ENCODE results near the gene SYNE1. TPM values are rescaled to one million over a fixed set of nuclear protein-coding genes. Genes with fewer than 3 reads are reported as not detected.

Gene SYNE1
- total RNA-seq, 1 donor from 2014 or later: 12.7 TPM

DNA sequence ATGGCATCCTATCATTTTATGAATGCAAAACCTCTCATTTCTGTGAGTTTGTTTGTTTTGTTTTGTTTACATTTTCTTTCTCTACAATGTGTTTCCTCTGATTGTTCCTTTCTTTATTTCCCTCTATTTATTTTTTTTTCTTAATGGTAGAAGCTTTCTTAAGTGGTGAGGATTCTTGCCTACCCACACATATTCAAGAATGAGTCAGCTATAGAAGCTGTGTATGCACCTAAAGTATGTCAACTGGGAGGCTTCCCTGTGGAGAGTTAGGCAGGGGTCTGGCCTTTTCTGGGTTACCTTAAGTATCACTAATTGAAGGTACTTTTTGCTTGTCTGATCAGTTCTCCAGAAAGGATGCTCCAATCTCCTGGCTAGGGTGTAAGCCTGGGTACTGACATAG, 475.7 kb downstream of the SYNE1 start:
- H3K27ac Mint-ChIP-seq (ENCODE audit: unreplicated experiment): peak overlapping the region; percentile 88
- H3K27me3 Mint-ChIP-seq (ENCODE audit: unreplicated experiment): peaks cover 6% of the 10 kb centered on the region
- TF ChIP-seq, protein P1, sequence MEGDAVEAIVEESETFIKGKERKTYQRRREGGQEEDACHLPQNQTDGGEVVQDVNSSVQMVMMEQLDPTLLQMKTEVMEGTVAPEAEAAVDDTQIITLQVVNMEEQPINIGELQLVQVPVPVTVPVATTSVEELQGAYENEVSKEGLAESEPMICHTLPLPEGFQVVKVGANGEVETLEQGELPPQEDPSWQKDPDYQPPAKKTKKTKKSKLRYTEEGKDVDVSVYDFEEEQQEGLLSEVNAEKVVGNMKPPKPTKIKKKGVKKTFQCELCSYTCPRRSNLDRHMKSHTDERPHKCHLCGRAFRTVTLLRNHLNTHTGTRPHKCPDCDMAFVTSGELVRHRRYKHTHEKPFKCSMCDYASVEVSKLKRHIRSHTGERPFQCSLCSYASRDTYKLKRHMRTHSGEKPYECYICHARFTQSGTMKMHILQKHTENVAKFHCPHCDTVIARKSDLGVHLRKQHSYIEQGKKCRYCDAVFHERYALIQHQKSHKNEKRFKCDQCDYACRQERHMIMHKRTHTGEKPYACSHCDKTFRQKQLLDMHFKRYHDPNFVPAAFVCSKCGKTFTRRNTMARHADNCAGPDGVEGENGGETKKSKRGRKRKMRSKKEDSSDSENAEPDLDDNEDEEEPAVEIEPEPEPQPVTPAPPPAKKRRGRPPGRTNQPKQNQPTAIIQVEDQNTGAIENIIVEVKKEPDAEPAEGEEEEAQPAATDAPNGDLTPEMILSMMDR (IDR thresholded peaks at IDR 0.05; ENCODE audit: unreplicated experiment): no peak
- no peak for DNase-seq (ENCODE audit: low spot score)
- H3K36me3 Mint-ChIP-seq (ENCODE audit: low read depth, unreplicated experiment): no peaks in the 10 kb centered on the region
- peaks cover 20% of the 10 kb centered on the region for H3K4me1 Mint-ChIP-seq (ENCODE audit: unreplicated experiment)
- H3K9me3 Mint-ChIP-seq (ENCODE audit: unreplicated experiment): no peaks in the 10 kb centered on the region
- H3K4me3 Mint-ChIP-seq (ENCODE audit: unreplicated experiment): no peak overlapping the region

DNA sequence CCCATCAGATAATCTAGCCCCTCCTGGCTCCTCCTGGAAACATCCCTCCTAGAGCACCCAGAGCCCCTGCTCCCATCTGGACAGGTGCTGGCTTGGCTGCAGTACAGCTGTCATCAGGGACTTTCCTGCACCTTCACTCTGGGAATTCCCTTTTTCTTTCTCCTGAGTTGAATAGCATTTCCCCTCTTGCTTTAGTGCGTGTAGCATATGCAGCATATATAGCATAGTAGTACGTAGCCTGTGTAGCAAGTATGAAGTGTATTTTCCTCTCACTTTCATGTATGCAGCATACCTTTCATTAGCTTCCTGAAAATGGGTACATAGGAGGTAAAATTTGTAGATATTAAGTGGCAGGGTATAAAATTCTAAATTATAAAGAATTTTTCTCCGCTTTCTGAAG, 476.8 kb downstream of the SYNE1 start:
- H3K4me1 Mint-ChIP-seq (ENCODE audit: unreplicated experiment): peaks cover 24% of the 10 kb centered on the region

DNA sequence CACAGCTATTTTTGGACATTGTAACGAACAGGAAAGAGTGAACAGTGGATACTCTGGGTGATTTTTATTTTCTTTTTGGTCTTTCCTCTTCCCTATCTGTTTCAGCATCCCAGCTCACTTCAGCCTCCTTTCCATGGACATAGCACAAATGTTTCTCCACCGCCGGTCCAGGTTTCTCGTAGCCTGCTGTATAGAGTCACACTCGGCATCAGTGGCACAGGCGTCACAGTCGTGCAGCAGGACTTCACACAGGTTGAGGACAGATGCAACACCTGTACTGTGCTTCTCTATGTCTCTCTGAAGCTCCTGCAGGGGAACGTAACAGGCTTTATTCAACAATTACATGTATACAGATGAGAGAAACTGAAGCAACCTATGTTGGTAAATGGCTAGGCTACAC, 481.4 kb downstream of the SYNE1 start:
- H3K36me3 Mint-ChIP-seq (ENCODE audit: low read depth, unreplicated experiment): no peaks in the 10 kb centered on the region
- TF ChIP-seq, protein P1 (IDR thresholded peaks at IDR 0.05; ENCODE audit: unreplicated experiment): no peak
- no peak for DNase-seq (ENCODE audit: low spot score)
- H3K4me3 Mint-ChIP-seq (ENCODE audit: unreplicated experiment): no peak overlapping the region
- H3K4me1 Mint-ChIP-seq (ENCODE audit: unreplicated experiment): peaks cover 17% of the 10 kb centered on the region
- peaks cover 2% of the 10 kb centered on the region for H3K27me3 Mint-ChIP-seq (ENCODE audit: unreplicated experiment)
- H3K27ac Mint-ChIP-seq (ENCODE audit: unreplicated experiment): no peak overlapping the region
- no peaks in the 10 kb centered on the region for H3K9me3 Mint-ChIP-seq (ENCODE audit: unreplicated experiment)

More for the DNA sequence above, 476.8 kb downstream of the SYNE1 start:
- no peaks in the 10 kb centered on the region for H3K9me3 Mint-ChIP-seq (ENCODE audit: unreplicated experiment)
- no peaks in the 10 kb centered on the region for H3K36me3 Mint-ChIP-seq (ENCODE audit: low read depth, unreplicated experiment)
- no peak overlapping the region for H3K27ac Mint-ChIP-seq (ENCODE audit: unreplicated experiment)
- peaks cover 6% of the 10 kb centered on the region for H3K27me3 Mint-ChIP-seq (ENCODE audit: unreplicated experiment)
- TF ChIP-seq, protein P1 (IDR thresholded peaks at IDR 0.05; ENCODE audit: unreplicated experiment): no peak
- DNase-seq (ENCODE audit: low spot score): no peak
- H3K4me3 Mint-ChIP-seq (ENCODE audit: unreplicated experiment): no peak overlapping the region

DNA sequence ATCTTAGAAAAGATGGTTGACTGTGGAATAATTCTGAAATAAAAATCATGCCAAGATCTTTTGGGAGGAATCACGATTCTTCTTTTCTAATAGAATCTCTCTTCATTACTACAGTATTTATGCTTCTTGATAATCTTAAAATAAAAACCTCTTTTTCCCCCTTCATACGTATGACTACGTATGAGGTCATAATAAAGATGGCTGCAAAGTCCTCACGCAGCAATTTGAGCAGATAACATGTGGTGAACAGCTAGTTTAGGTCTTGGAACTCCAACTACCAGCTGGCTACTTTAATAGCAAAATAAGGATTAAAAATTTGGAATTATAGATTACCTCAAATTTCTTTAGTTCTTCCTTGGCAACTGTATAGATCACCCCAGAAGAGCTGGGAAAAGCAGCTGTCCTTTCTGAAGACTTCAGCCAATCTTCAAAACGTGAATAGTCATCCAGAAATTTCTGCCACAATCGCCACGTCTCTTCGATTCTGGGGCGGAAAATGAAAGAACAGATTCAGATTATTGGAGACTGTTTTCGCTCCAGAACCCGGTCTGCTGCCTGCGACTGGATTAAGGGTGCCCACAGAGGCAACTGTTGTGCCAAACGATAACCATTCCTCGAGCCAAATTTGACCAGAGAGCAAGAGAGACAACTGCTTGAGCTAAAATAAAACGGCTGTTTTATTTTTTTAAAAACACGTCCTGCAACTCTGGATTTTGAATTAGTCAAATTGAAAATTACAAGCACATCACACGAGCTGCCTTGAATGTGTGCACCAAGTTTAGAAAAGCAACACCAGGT, 482.4 kb downstream of the SYNE1 start:
- Mint-ChIP-seq H3K27me3 (ENCODE audit: unreplicated experiment) (no peaks in the 10 kb centered on the region), H3K9me3 (ENCODE audit: unreplicated experiment) (no peaks in the 10 kb centered on the region), H3K27ac (ENCODE audit: unreplicated experiment) (no peak overlapping the region), H3K4me1 (ENCODE audit: unreplicated experiment) (peaks cover 10% of the 10 kb centered on the region), H3K4me3 (ENCODE audit: unreplicated experiment) (no peak overlapping the region), H3K36me3 (ENCODE audit: low read depth, unreplicated experiment) (peaks cover 3% of the 10 kb centered on the region)
- DNase-seq (ENCODE audit: low spot score): no peak
- TF ChIP-seq, protein P1 (IDR thresholded peaks at IDR 0.05; ENCODE audit: unreplicated experiment): no peak

DNA sequence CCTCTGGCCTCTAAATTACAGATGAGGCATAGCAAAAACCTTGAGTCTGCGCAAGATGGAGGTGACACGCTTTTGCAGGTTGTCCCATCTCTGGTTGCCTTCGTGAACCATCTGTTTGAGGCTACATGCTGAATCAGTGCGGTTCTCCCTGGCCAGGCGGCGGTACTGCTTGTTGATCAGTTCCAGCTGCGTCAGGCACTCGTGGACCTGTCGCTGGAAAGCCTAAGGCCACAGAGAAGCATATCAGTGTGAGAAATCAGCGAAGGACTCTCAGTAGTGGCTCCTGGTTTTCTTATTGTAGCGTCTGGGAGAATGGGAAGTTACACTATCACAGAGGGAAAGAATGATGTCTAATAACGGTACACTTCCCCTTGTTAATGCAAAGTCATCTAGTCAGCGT, 485.2 kb downstream of the SYNE1 start:
- Mint-ChIP-seq H3K36me3 (ENCODE audit: low read depth, unreplicated experiment) (peaks cover 3% of the 10 kb centered on the region), H3K4me3 (ENCODE audit: unreplicated experiment) (no peak overlapping the region), H3K27me3 (ENCODE audit: unreplicated experiment) (peaks cover 4% of the 10 kb centered on the region), H3K4me1 (ENCODE audit: unreplicated experiment) (peaks cover 10% of the 10 kb centered on the region), H3K9me3 (ENCODE audit: unreplicated experiment) (no peaks in the 10 kb centered on the region), H3K27ac (ENCODE audit: unreplicated experiment) (no peak overlapping the region)
- DNase-seq (ENCODE audit: low spot score): no peak
- TF ChIP-seq, protein P1 (IDR thresholded peaks at IDR 0.05; ENCODE audit: unreplicated experiment): no peak

All from endothelial cell (in vitro differentiated cells).